ENCODE measurements around the gene MAN2A1. TPM values are rescaled to one million over a fixed set of nuclear protein-coding genes. Genes with fewer than 3 reads are reported as not detected.

Gene MAN2A1
- total RNA-seq, 1 experiment from 2014 or later, result 86.6 TPM

GRCh38 chr5:109671136-109671535, 18.6 kb upstream of the MAN2A1 start (continued):
- no peak for TF ChIP-seq PREB (CRISPR knock-in tag; IDR thresholded peaks at IDR 0.05; ENCODE audit: borderline replicate concordance)
- TF ChIP-seq RELA (CRISPR knock-in tag; IDR thresholded peaks at IDR 0.05; ENCODE audit: borderline replicate concordance), result no peak
- TF ChIP-seq FOXJ3 (CRISPR knock-in tag; IDR thresholded peaks at IDR 0.05; ENCODE audit: borderline replicate concordance), result no peak
- TF ChIP-seq USF2 (CRISPR knock-in tag; IDR thresholded peaks at IDR 0.05), result no peak
- TF ChIP-seq CDX4 (CRISPR knock-in tag; IDR thresholded peaks at IDR 0.05; ENCODE audit: borderline replicate concordance), result no peak
- TF ChIP-seq NFYB (CRISPR knock-in tag; conservative IDR thresholded peaks at IDR 0.05; ENCODE audit: low read depth), result no peak
- no peak for TF ChIP-seq ZNF138 (CRISPR knock-in tag; conservative IDR thresholded peaks at IDR 0.05)
- TF ChIP-seq NFE2L1 (CRISPR knock-in tag; IDR thresholded peaks at IDR 0.05), result no peak
- TF ChIP-seq GTF2I (CRISPR knock-in tag; conservative IDR thresholded peaks at IDR 0.05), result no peak
- no peak for TF ChIP-seq ATF1 (CRISPR knock-in tag; IDR thresholded peaks at IDR 0.05)

- no peak for ATAC-seq
- no peaks in the 10 kb centered on the region for H3K9me3 Mint-ChIP-seq
- no peaks in the 10 kb centered on the region for H3K36me3 Mint-ChIP-seq
- H3K4me3 Mint-ChIP-seq, result no peak overlapping the region
- no peaks in the 10 kb centered on the region for H3K27me3 Mint-ChIP-seq (ENCODE audit: low read depth)
- POLR2A ChIA-PET, result no interaction called here
- DNase-seq (ENCODE audit: low spot score), result no peak
- TF ChIP-seq USF1 (CRISPR knock-in tag; IDR thresholded peaks at IDR 0.05) (no peak), ETV6 (CRISPR knock-in tag; IDR thresholded peaks at IDR 0.05) (no peak), FOXJ3 (CRISPR knock-in tag; IDR thresholded peaks at IDR 0.05; ENCODE audit: borderline replicate concordance) (no peak), GTF2I (CRISPR knock-in tag; conservative IDR thresholded peaks at IDR 0.05) (no peak), NR2C2 (CRISPR knock-in tag; IDR thresholded peaks at IDR 0.05) (no peak), ZNF532 (CRISPR knock-in tag; IDR thresholded peaks at IDR 0.05; ENCODE audit: borderline replicate concordance) (no peak), HMGA2 (CRISPR knock-in tag; IDR thresholded peaks at IDR 0.05) (no peak), NFATC4 (CRISPR knock-in tag; IDR thresholded peaks at IDR 0.05) (no peak), ZNF121 (CRISPR knock-in tag; IDR thresholded peaks at IDR 0.05) (no peak), E2F1 (CRISPR knock-in tag; IDR thresholded peaks at IDR 0.05) (no peak), ZNF317 (CRISPR knock-in tag; IDR thresholded peaks at IDR 0.05; ENCODE audit: borderline replicate concordance, low read depth) (no peak), FOXK1 (CRISPR knock-in tag; IDR thresholded peaks at IDR 0.05) (no peak), ATF6 (CRISPR knock-in tag; IDR thresholded peaks at IDR 0.05) (no peak), ZNF263 (CRISPR knock-in tag; IDR thresholded peaks at IDR 0.05; ENCODE audit: low read depth) (no peak), ZNF671 (CRISPR knock-in tag; IDR thresholded peaks at IDR 0.05) (no peak), SOX15 (CRISPR knock-in tag; IDR thresholded peaks at IDR 0.05) (no peak), TEAD4 (CRISPR knock-in tag; IDR thresholded peaks at IDR 0.05) (no peak), USF2 (CRISPR knock-in tag; IDR thresholded peaks at IDR 0.05) (no peak)
- CTCF ChIA-PET, result interaction anchor here (0.9 to 5.8 kb wide), 2 partner anchors 14 to 659 kb away, joined by 3 to 43 read pairs; partner anchors contain the start of gene MAN2A1
- H3K27ac Mint-ChIP-seq, result no peak overlapping the region
- peaks cover 19% of the 10 kb centered on the region for H3K4me1 Mint-ChIP-seq
Observed at GRCh38 chr5:109674596-109674995, 15.1 kb upstream of the MAN2A1 start.

Measured in WTC11 (cell line).